Measurements from ENCODE around the gene TSPAN15.
"Not testable (repeated sequence)": the region's sequence is repeated elsewhere in the genome, so short reads cannot be mapped to it uniquely, and the experiment has no call there.

TSPAN15 gene

GRCh38 chr10:69449841-69450240, 1.4 kb upstream of the TSPAN15 start (continued):
- TF ChIP-seq ZNF280C (tag by site-specific recombination; IDR thresholded peaks at IDR 0.05) (no peak), ZNF510 (tag by site-specific recombination; IDR thresholded peaks at IDR 0.05; ENCODE audit: insufficient replicate concordance) (no peak), BCL11A (tag by site-specific recombination; IDR thresholded peaks at IDR 0.05; ENCODE audit: low read depth) (0 out of 2 replicates have a peak, but pooled peaks have one; percentile 12)

- POLR2A ChIA-PET, result interaction anchor here (0.7 to 1.0 kb wide), 3 partner anchors 8 to 43 kb away, joined by 3 to 4 read pairs (median 3); no protein-coding TSS in a partner anchor
- H3K4me1 ChIP-seq (ENCODE audit: control insufficient read depth, insufficient read depth, low read length); H3K36me3 ChIP-seq (ENCODE audit: control insufficient read depth in 2 of 2, insufficient read depth in 1 of 2, low read length in 2 of 2); H3K27ac ChIP-seq (ENCODE audit: extremely low read depth, low read depth, low read length); H3K4me3 ChIP-seq (ENCODE audit: low read depth, low read length); H3K9me3 ChIP-seq (ENCODE audit: control insufficient read depth, insufficient read depth, low read depth, low read length): not testable (repeated sequence)
- CTCF ChIA-PET, result interaction anchor here (0.8 to 1.8 kb wide), 15 partner anchors 7 to 84 kb away, joined by 3 to 9 read pairs (median 4); no protein-coding TSS in a partner anchor
These were observed 870 bp upstream of the TSPAN15 start for GRCh38 chr10:69450395-69450794.

GRCh38 chr10:69451784-69452251, 553 bp downstream of the TSPAN15 start:
- H3K36me3 ChIP-seq (ENCODE audit: control insufficient read depth in 2 of 2, insufficient read depth in 1 of 2, low read length in 2 of 2), result peaks cover 0 to 4% of the 10 kb centered on the region in 2 experiments; a peak in 2 of 3 replicates
- H3K4me1 ChIP-seq (ENCODE audit: control insufficient read depth, insufficient read depth, low read length), result peaks cover under 1% of the 10 kb centered on the region
- H3K27ac ChIP-seq (ENCODE audit: extremely low read depth, low read depth, low read length), result no peak overlapping the region; the same call in 1 of the 2 replicates
- ChIA-PET POLR2A (interaction anchor here (1.0 kb wide), 1 partner anchor 9 kb away, joined by 3 read pairs; no protein-coding TSS in a partner anchor), CTCF (interaction anchor here (0.8 to 1.3 kb wide), 3 partner anchors 8 to 336 kb away, joined by 3 to 4 read pairs (median 3); no protein-coding TSS in a partner anchor)
- H3K9me3 ChIP-seq (ENCODE audit: control insufficient read depth, insufficient read depth, low read depth, low read length), result no peaks in the 10 kb centered on the region
- H3K4me3 ChIP-seq (ENCODE audit: low read depth, low read length), result peak overlapping the region; percentile 52
- TF ChIP-seq ZNF660 (tag by site-specific recombination; IDR thresholded peaks at IDR 0.05) (no peak), HOXC10 (CRISPR knock-in tag; IDR thresholded peaks at IDR 0.05) (no peak), ZBTB26 (tag by site-specific recombination; optimal IDR thresholded peaks at IDR 0.05) (peak; percentile 80), MYNN (tag by site-specific recombination; IDR thresholded peaks at IDR 0.05; ENCODE audit: borderline replicate concordance) (no peak), KLF9 (tag by site-specific recombination; IDR thresholded peaks at IDR 0.05; ENCODE audit: low read depth) (peak; percentile 45; the same call in 1 of the 2 replicates), ZEB2 (tag by site-specific recombination; IDR thresholded peaks at IDR 0.05) (no peak; the same call in none of the 2 replicates), ZNF777 (tag by site-specific recombination; IDR thresholded peaks at IDR 0.05; ENCODE audit: borderline replicate concordance) (peak; percentile 49; the same call in 1 of the 2 replicates), HIC1 (tag by site-specific recombination; IDR thresholded peaks at IDR 0.05) (no peak), ZNF175 (tag by site-specific recombination; IDR thresholded peaks at IDR 0.05) (no peak), KLF7 (tag by site-specific recombination; IDR thresholded peaks at IDR 0.05; ENCODE audit: borderline replicate concordance) (0 out of 2 replicates have a peak, but pooled peaks have one; percentile 37), ZNF530 (tag by site-specific recombination; IDR thresholded peaks at IDR 0.05; ENCODE audit: low read depth) (no peak), ZBTB48 (tag by site-specific recombination; IDR thresholded peaks at IDR 0.05) (0 out of 2 replicates have a peak, but pooled peaks have one; percentile 13), ZNF521 (tag by site-specific recombination; IDR thresholded peaks at IDR 0.05) (no peak), ZFP69B (tag by site-specific recombination; IDR thresholded peaks at IDR 0.05) (no peak), ZNF174 (tag by site-specific recombination; IDR thresholded peaks at IDR 0.05) (no peak), ZFP37 (tag by site-specific recombination; IDR thresholded peaks at IDR 0.05) (no peak), ZNF140 (tag by site-specific recombination; IDR thresholded peaks at IDR 0.05) (no peak), ZBTB20 (tag by site-specific recombination; IDR thresholded peaks at IDR 0.05) (0 out of 2 replicates have a peak, but pooled peaks have one; percentile 5), ZNF600 (tag by site-specific recombination; IDR thresholded peaks at IDR 0.05) (peak; percentile 9; the same call in 1 of the 2 replicates), ZNF585B (tag by site-specific recombination; IDR thresholded peaks at IDR 0.05) (no peak), ELK4 (IDR thresholded peaks at IDR 0.05; ENCODE audit: borderline replicate concordance, low read depth, low read length) (no peak), RBAK (tag by site-specific recombination; IDR thresholded peaks at IDR 0.05) (no peak), ZBTB8A (tag by site-specific recombination; IDR thresholded peaks at IDR 0.05) (peak; percentile 32), SALL2 (tag by site-specific recombination; IDR thresholded peaks at IDR 0.05; ENCODE audit: borderline replicate concordance) (no peak)
